Activated CD4-positive, alpha-beta memory T cell treated with anti-CD3 and anti-CD28 coated beads, Interleukin-2, amount 10 ng/mL, durations not matched to agents 7 days and 5 days (primary cell): ENCODE data around the gene EFCAB6. TPM values are rescaled to one million over a fixed set of nuclear protein-coding genes. Genes with fewer than 3 reads are reported as not detected.

ENCODE experiments used
- CTCF ChIA-PET: fragments of 350-600 bp; sonication (Branson Sonifier 250); formaldehyde crosslinking; loops from one replicate; lab custom pipeline; 2021; ENCODE audit warnings: antibody characterized with exemption, inconsistent platforms; lab: Charles Lee
- POLR2A ChIA-PET: fragments of 350-600 bp; sonication (Branson Sonifier 250); formaldehyde crosslinking; loops from one replicate; lab custom pipeline; 2021; ENCODE audit warnings: antibody characterized with exemption; lab: Charles Lee
- DNase-seq: peaks from one replicate; pipeline ENCODE4 v3.0.0-alpha.2; 2020
- H3K27ac Mint-ChIP-seq: one replicate; pipeline ENCODE4 v1.8.0; 2021; ENCODE audit warnings: mild to moderate bottlenecking, mixed read lengths
- H3K27me3 Mint-ChIP-seq: one replicate; pipeline ENCODE4 v1.8.0; 2021; ENCODE audit warnings: mixed read lengths
- H3K36me3 Mint-ChIP-seq: one replicate; pipeline ENCODE4 v1.8.0; 2021; ENCODE audit warnings: low read depth, mixed read lengths
- H3K4me1 Mint-ChIP-seq: one replicate; pipeline ENCODE4 v1.8.0; 2021; ENCODE audit warnings: mixed read lengths
- H3K4me3 Mint-ChIP-seq: one replicate; pipeline ENCODE4 v1.8.0; 2021; ENCODE audit warnings: mild to moderate bottlenecking, mixed read lengths
- H3K9me3 Mint-ChIP-seq: one replicate; pipeline ENCODE4 v1.8.0; 2021; ENCODE audit warnings: mixed read lengths
- total RNA-seq, 2 experiments: library from RNA; stranded (reverse); gene quantifications; one replicate each; pipeline ENCODE4 v1.2.3, GENCODE V29; 2021

EFCAB6 gene
- total RNA-seq, 2 experiments from 2014 or later: 0.18 TPM; not detected in 1

- H3K27me3 Mint-ChIP-seq: peaks cover 4% of the 10 kb centered on the region
- H3K36me3 Mint-ChIP-seq: no peaks in the 10 kb centered on the region
- no peak for DNase-seq
- no peak overlapping the region for H3K4me3 Mint-ChIP-seq
- no peaks in the 10 kb centered on the region for H3K4me1 Mint-ChIP-seq
- POLR2A ChIA-PET: no interaction called here
- CTCF ChIA-PET: no interaction called here
- H3K9me3 Mint-ChIP-seq: no peaks in the 10 kb centered on the region
- H3K27ac Mint-ChIP-seq: no peak overlapping the region
Observed at GRCh38 chr22:43831561-43832392, 19.7 kb upstream of the EFCAB6 start.

GRCh38 chr22:43830931-43831560 is 18.9 kb upstream of the EFCAB6 start:
- no peaks in the 10 kb centered on the region for H3K9me3 Mint-ChIP-seq
- H3K27me3 Mint-ChIP-seq: peaks cover 4% of the 10 kb centered on the region
- POLR2A ChIA-PET: no interaction called here
- no peaks in the 10 kb centered on the region for H3K4me1 Mint-ChIP-seq
- no peak for DNase-seq
- no peak overlapping the region for H3K4me3 Mint-ChIP-seq
- CTCF ChIA-PET: no interaction called here
- no peaks in the 10 kb centered on the region for H3K36me3 Mint-ChIP-seq
- H3K27ac Mint-ChIP-seq: no peak overlapping the region

- Mint-ChIP-seq H3K9me3 (no peaks in the 10 kb centered on the region), H3K36me3 (no peaks in the 10 kb centered on the region)
- CTCF ChIA-PET: interaction anchor here (0.6 kb wide), 1 partner anchor 815 kb away, joined by 3 read pairs; no protein-coding TSS in a partner anchor
Observed at GRCh38 chr22:43829904-43830851, 18.1 kb upstream of the EFCAB6 start.

GRCh38 chr22:43828998-43829782 is 17.1 kb upstream of the EFCAB6 start:
- Mint-ChIP-seq H3K36me3 (no peaks in the 10 kb centered on the region), H3K27ac (no peak overlapping the region), H3K4me3 (no peak overlapping the region), H3K9me3 (no peaks in the 10 kb centered on the region), H3K4me1 (no peaks in the 10 kb centered on the region), H3K27me3 (no peaks in the 10 kb centered on the region)
- CTCF ChIA-PET: interaction anchor here (0.6 kb wide), 1 partner anchor 816 kb away, joined by 3 read pairs; no protein-coding TSS in a partner anchor
- POLR2A ChIA-PET: no interaction called here
- no peak for DNase-seq

More at GRCh38 chr22:43829904-43830851, 18.1 kb upstream of the EFCAB6 start:
- DNase-seq: no peak
- POLR2A ChIA-PET: no interaction called here
- Mint-ChIP-seq H3K27ac (no peak overlapping the region), H3K4me1 (no peaks in the 10 kb centered on the region), H3K4me3 (no peak overlapping the region), H3K27me3 (peaks cover 2% of the 10 kb centered on the region)

- Mint-ChIP-seq H3K4me3 (no peak overlapping the region), H3K27ac (no peak overlapping the region), H3K36me3 (no peaks in the 10 kb centered on the region), H3K27me3 (no peaks in the 10 kb centered on the region), H3K9me3 (no peaks in the 10 kb centered on the region), H3K4me1 (no peaks in the 10 kb centered on the region)
- CTCF ChIA-PET: no interaction called here
- POLR2A ChIA-PET: no interaction called here
- no peak for DNase-seq
Observed at GRCh38 chr22:43828725-43828997, 16.6 kb upstream of the EFCAB6 start.

- POLR2A ChIA-PET: interaction anchor here (1.5 kb wide), 1 partner anchor 7 kb away, joined by 3 read pairs; no protein-coding TSS in a partner anchor
- no peaks in the 10 kb centered on the region for H3K9me3 Mint-ChIP-seq
- no peak for DNase-seq
Observed at GRCh38 chr22:43827926-43828724, 16.0 kb upstream of the EFCAB6 start.

GRCh38 chr22:43827003-43827735 is 15.1 kb upstream of the EFCAB6 start:
- CTCF ChIA-PET: no interaction called here
- POLR2A ChIA-PET: interaction anchor here (1.5 kb wide), 1 partner anchor 8 kb away, joined by 3 read pairs; no protein-coding TSS in a partner anchor
- H3K9me3 Mint-ChIP-seq: no peaks in the 10 kb centered on the region

More at GRCh38 chr22:43827926-43828724, 16.0 kb upstream of the EFCAB6 start:
- Mint-ChIP-seq H3K4me1 (no peaks in the 10 kb centered on the region), H3K36me3 (no peaks in the 10 kb centered on the region), H3K27me3 (no peaks in the 10 kb centered on the region), H3K27ac (no peak overlapping the region), H3K4me3 (no peak overlapping the region)
- CTCF ChIA-PET: no interaction called here

GRCh38 chr22:43826142-43827002 is 14.3 kb upstream of the EFCAB6 start:
- no peaks in the 10 kb centered on the region for H3K4me1 Mint-ChIP-seq
- no peak overlapping the region for H3K4me3 Mint-ChIP-seq
- H3K36me3 Mint-ChIP-seq: no peaks in the 10 kb centered on the region
- CTCF ChIA-PET: no interaction called here
- no peak overlapping the region for H3K27ac Mint-ChIP-seq
- H3K27me3 Mint-ChIP-seq: peaks cover 2% of the 10 kb centered on the region
- no peak for DNase-seq
- POLR2A ChIA-PET: interaction anchor here (1.5 kb wide), 1 partner anchor 9 kb away, joined by 3 read pairs; no protein-coding TSS in a partner anchor
- H3K9me3 Mint-ChIP-seq: no peaks in the 10 kb centered on the region

More at GRCh38 chr22:43827003-43827735, 15.1 kb upstream of the EFCAB6 start:
- no peak overlapping the region for H3K27ac Mint-ChIP-seq
- no peaks in the 10 kb centered on the region for H3K36me3 Mint-ChIP-seq
- no peak for DNase-seq
- H3K4me3 Mint-ChIP-seq: no peak overlapping the region
- H3K4me1 Mint-ChIP-seq: no peaks in the 10 kb centered on the region
- peaks cover 2% of the 10 kb centered on the region for H3K27me3 Mint-ChIP-seq

GRCh38 chr22:43825651-43826050 is 13.5 kb upstream of the EFCAB6 start:
- no peak for DNase-seq
- no peak overlapping the region for H3K27ac Mint-ChIP-seq
- H3K4me3 Mint-ChIP-seq: no peak overlapping the region
- POLR2A ChIA-PET: no interaction called here
- no peaks in the 10 kb centered on the region for H3K36me3 Mint-ChIP-seq
- CTCF ChIA-PET: no interaction called here
- peaks cover 2% of the 10 kb centered on the region for H3K27me3 Mint-ChIP-seq
- H3K9me3 Mint-ChIP-seq: no peaks in the 10 kb centered on the region
- H3K4me1 Mint-ChIP-seq: no peaks in the 10 kb centered on the region

- H3K27me3 Mint-ChIP-seq: peaks cover 2% of the 10 kb centered on the region
- ChIA-PET POLR2A (no interaction called here), CTCF (no interaction called here)
- no peaks in the 10 kb centered on the region for H3K36me3 Mint-ChIP-seq
- H3K9me3 Mint-ChIP-seq: no peaks in the 10 kb centered on the region
- no peak overlapping the region for H3K27ac Mint-ChIP-seq
- DNase-seq: no peak
- H3K4me1 Mint-ChIP-seq: no peaks in the 10 kb centered on the region
- H3K4me3 Mint-ChIP-seq: no peak overlapping the region
Observed at GRCh38 chr22:43824724-43825420, 12.8 kb upstream of the EFCAB6 start.
